ENCODE results near the gene MEF2A. TPM values are rescaled to one million over a fixed set of nuclear protein-coding genes. Genes with fewer than 3 reads are reported as not detected.

The MEF2A gene
- total RNA-seq, 1 experiment from 2014 or later, result 30.7 TPM

DNA sequence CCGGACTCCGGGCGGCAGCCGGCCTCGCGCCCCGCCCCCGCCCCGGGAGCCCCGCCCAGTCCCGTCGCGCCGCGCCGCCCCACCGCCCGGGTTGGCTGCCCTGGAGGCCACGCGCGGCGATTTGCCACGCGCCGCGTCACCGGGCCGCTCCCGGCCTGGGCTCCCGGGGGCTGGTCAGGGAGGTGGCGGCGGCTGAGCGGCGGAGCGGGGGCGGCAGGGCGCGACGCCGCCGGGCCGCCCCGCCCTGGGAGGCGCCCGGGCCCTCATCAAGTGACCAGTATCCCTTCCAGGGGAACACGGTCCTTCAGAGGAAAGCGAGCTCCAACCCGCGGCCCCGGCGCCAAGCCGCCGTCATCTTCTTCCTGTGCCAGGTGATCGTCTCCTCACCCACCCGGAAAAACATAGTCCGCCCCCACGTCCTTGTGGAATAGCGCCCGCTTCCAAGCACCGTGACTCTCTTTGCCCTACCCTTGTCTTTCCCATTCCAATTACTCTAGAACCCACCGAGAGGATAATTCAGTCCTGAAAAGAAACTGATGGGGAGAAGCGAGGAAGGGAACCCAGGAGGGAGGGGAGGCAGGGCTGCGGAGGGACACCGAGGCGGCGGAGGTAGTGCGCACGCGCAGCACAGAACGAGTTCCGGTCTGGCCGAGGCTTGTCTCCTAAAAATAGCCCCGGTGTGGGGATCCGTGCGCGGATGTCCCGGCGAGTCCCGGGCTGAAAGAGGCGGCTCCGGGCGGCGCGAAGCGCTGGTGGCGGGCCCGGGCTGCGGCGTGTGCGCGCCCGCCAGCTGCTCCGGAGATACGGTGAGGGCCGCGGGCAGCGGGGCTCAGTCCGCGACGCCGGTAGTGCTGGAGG lies at the start of gene MEF2A (continued):
- TF ChIP-seq, protein P1, sequence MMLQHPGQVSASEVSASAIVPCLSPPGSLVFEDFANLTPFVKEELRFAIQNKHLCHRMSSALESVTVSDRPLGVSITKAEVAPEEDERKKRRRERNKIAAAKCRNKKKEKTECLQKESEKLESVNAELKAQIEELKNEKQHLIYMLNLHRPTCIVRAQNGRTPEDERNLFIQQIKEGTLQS (CRISPR knock-in tag; conservative IDR thresholded peaks at IDR 0.05), result no peak
- TF ChIP-seq NR1H2 (CRISPR knock-in tag; IDR thresholded peaks at IDR 0.05), result no peak
- no peak for TF ChIP-seq ELF4 (CRISPR knock-in tag; IDR thresholded peaks at IDR 0.05; ENCODE audit: low read depth)
- TF ChIP-seq, protein P2, sequence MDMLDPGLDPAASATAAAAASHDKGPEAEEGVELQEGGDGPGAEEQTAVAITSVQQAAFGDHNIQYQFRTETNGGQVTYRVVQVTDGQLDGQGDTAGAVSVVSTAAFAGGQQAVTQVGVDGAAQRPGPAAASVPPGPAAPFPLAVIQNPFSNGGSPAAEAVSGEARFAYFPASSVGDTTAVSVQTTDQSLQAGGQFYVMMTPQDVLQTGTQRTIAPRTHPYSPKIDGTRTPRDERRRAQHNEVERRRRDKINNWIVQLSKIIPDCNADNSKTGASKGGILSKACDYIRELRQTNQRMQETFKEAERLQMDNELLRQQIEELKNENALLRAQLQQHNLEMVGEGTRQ (CRISPR knock-in tag; IDR thresholded peaks at IDR 0.05), result 0 out of 2 replicates have a peak, but pooled peaks have one; percentile 5
- TF ChIP-seq KAT7 (CRISPR knock-in tag; IDR thresholded peaks at IDR 0.05; ENCODE audit: borderline replicate concordance), result no peak
- no peak for TF ChIP-seq SOX15 (CRISPR knock-in tag; IDR thresholded peaks at IDR 0.05)

DNA sequence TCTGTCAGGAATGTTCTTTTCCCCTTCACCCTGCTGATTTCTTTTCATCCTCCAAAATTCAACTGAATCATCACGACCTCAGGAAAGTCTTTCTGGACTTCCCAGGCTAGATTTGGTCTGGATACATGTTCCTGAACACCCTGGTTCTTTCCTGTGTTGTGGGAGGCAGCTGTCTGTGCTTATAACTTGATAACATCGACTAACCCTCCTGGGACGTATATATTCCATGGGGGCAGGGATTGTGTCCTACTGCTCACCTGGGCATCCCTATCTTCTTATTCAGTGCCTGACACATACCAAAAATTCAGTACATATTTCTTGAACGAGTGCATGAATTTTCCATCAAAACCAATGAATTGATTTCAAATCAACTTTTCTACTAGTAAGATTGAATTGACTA lies 47.6 kb upstream of the MEF2A start:
- H3K27ac Mint-ChIP-seq, result no peak overlapping the region
- ATAC-seq (no peak), DNase-seq (ENCODE audit: low spot score) (no peak)
- H3K36me3 Mint-ChIP-seq, result no peaks in the 10 kb centered on the region
- TF ChIP-seq HMGA2 (CRISPR knock-in tag; IDR thresholded peaks at IDR 0.05) (no peak), NFATC4 (CRISPR knock-in tag; IDR thresholded peaks at IDR 0.05) (no peak), ZNF263 (CRISPR knock-in tag; IDR thresholded peaks at IDR 0.05; ENCODE audit: low read depth) (no peak), ZNF219 (CRISPR knock-in tag; IDR thresholded peaks at IDR 0.05; ENCODE audit: borderline replicate concordance) (no peak), NR3C1 (CRISPR knock-in tag; conservative IDR thresholded peaks at IDR 0.05; ENCODE audit: low read depth) (no peak), CREB1 (CRISPR knock-in tag; IDR thresholded peaks at IDR 0.05) (no peak), TP53 (CRISPR knock-in tag; IDR thresholded peaks at IDR 0.05) (no peak), GABPB1 (CRISPR knock-in tag; IDR thresholded peaks at IDR 0.05) (no peak), ZNF232 (CRISPR knock-in tag; IDR thresholded peaks at IDR 0.05) (no peak), ZNF121 (CRISPR knock-in tag; IDR thresholded peaks at IDR 0.05) (no peak), ESRRA (CRISPR knock-in tag; IDR thresholded peaks at IDR 0.05; ENCODE audit: borderline replicate concordance) (no peak), ZNF671 (CRISPR knock-in tag; IDR thresholded peaks at IDR 0.05) (no peak), OVOL2 (CRISPR knock-in tag; IDR thresholded peaks at IDR 0.05; ENCODE audit: borderline replicate concordance) (no peak), NR1H2 (CRISPR knock-in tag; IDR thresholded peaks at IDR 0.05) (no peak), RORB (CRISPR knock-in tag; IDR thresholded peaks at IDR 0.05) (no peak)
- TF ChIP-seq, protein P3, sequence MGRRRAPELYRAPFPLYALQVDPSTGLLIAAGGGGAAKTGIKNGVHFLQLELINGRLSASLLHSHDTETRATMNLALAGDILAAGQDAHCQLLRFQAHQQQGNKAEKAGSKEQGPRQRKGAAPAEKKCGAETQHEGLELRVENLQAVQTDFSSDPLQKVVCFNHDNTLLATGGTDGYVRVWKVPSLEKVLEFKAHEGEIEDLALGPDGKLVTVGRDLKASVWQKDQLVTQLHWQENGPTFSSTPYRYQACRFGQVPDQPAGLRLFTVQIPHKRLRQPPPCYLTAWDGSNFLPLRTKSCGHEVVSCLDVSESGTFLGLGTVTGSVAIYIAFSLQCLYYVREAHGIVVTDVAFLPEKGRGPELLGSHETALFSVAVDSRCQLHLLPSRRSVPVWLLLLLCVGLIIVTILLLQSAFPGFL (CRISPR knock-in tag; IDR thresholded peaks at IDR 0.05; ENCODE audit: borderline replicate concordance), result no peak
- TF ChIP-seq, protein P4, sequence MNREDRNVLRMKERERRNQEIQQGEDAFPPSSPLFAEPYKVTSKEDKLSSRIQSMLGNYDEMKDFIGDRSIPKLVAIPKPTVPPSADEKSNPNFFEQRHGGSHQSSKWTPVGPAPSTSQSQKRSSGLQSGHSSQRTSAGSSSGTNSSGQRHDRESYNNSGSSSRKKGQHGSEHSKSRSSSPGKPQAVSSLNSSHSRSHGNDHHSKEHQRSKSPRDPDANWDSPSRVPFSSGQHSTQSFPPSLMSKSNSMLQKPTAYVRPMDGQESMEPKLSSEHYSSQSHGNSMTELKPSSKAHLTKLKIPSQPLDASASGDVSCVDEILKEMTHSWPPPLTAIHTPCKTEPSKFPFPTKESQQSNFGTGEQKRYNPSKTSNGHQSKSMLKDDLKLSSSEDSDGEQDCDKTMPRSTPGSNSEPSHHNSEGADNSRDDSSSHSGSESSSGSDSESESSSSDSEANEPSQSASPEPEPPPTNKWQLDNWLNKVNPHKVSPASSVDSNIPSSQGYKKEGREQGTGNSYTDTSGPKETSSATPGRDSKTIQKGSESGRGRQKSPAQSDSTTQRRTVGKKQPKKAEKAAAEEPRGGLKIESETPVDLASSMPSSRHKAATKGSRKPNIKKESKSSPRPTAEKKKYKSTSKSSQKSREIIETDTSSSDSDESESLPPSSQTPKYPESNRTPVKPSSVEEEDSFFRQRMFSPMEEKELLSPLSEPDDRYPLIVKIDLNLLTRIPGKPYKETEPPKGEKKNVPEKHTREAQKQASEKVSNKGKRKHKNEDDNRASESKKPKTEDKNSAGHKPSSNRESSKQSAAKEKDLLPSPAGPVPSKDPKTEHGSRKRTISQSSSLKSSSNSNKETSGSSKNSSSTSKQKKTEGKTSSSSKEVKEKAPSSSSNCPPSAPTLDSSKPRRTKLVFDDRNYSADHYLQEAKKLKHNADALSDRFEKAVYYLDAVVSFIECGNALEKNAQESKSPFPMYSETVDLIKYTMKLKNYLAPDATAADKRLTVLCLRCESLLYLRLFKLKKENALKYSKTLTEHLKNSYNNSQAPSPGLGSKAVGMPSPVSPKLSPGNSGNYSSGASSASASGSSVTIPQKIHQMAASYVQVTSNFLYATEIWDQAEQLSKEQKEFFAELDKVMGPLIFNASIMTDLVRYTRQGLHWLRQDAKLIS (CRISPR knock-in tag; IDR thresholded peaks at IDR 0.05; ENCODE audit: borderline replicate concordance), result no peak
- TF ChIP-seq, protein P2 (CRISPR knock-in tag; IDR thresholded peaks at IDR 0.05), result no peak
- ChIA-PET CTCF (no interaction called here), POLR2A (no interaction called here)
- peaks cover 8% of the 10 kb centered on the region for H3K4me1 Mint-ChIP-seq
- H3K9me3 Mint-ChIP-seq, result peaks cover 10% of the 10 kb centered on the region; the same call in 1 of the 2 replicates
- H3K27me3 Mint-ChIP-seq (ENCODE audit: low read depth), result no peaks in the 10 kb centered on the region
- no peak overlapping the region for H3K4me3 Mint-ChIP-seq
